K562 (cell line): ENCODE results near the gene DDR1.

Source experiments
- CBX3 ChIP-seq, 2 experiments: IDR thresholded peaks; 1 replicate in 1 of 2; 2 replicates in 1 of 2; pipeline ENCODE4 v1.6.1; 2012; ENCODE audit warnings: inconsistent platforms in 2 of 2, low read length in 2 of 2, borderline replicate concordance in 1 of 2, control low read depth in 1 of 2
- CEBPB ChIP-seq: fragments of 450-650 bp; IDR thresholded peaks from 2 replicates; pipeline ENCODE4 v1.6.1; 2016; ENCODE audit warnings: missing genetic modification characterization, missing compliant biosample characterization
- CTCF ChIP-seq, 3 experiments: IDR thresholded peaks in 2 of 3; conservative IDR thresholded peaks in 1 of 3; 2 replicates each; pipeline ENCODE4 v1.5.1; 2011 to 2012; ENCODE audit warnings: low read length in 3 of 3, mild to moderate bottlenecking in 3 of 3, control low read depth in 2 of 3, improper control_type of control experiment in 1 of 3, inconsistent platforms in 1 of 3, low read depth in 1 of 3, mixed read lengths in 1 of 3, moderate library complexity in 1 of 3; ENCODE audit not compliant: insufficient read depth in 2 of 3
- HIVEP1 ChIP-seq: fragments of 250-450 bp; sonication (Bioruptor Pico); IDR thresholded peaks from 2 replicates; pipeline ENCODE4 v1.4.0; 2020; ENCODE audit warnings: mild to moderate bottlenecking
- JUNB ChIP-seq: fragments of 450-650 bp; formaldehyde crosslinking; conservative IDR thresholded peaks from 2 replicates; pipeline ENCODE4 v1.4.0; 2020; ENCODE audit warnings: mild to moderate bottlenecking
- MAX ChIP-seq: sonication (generic); formaldehyde crosslinking; IDR thresholded peaks from 2 replicates; pipeline ENCODE4 v1.9.0; 2022; ENCODE audit warnings: mild to moderate bottlenecking, missing genetic modification reagents
- NR3C1 ChIP-seq: sonication (generic); formaldehyde crosslinking; IDR thresholded peaks from 2 replicates; pipeline ENCODE4 v1.8.1; 2022; ENCODE audit warnings: missing genetic modification reagents
- SETDB1 ChIP-seq: IDR thresholded peaks from one replicate; pipeline ENCODE4 v1.6.1; 2012; ENCODE audit warnings: low read length, control low read depth, inconsistent platforms
- SIRT6 ChIP-seq: IDR thresholded peaks from one replicate; pipeline ENCODE4 v1.6.1; 2012; ENCODE audit warnings: low read depth, mild to moderate bottlenecking, control low read depth, inconsistent platforms, low read length, moderate library complexity

GRCh38 chr6:30837870-30838269, 46.4 kb upstream of the DDR1 start:
- TF ChIP-seq MAX (CRISPR knock-in tag) (no peak), SETDB1 (no peak), HIVEP1 (CRISPR knock-in tag) (no peak), NR3C1 (CRISPR knock-in tag) (no peak), CEBPB (tag) (no peak), CBX3 (IDR thresholded peaks at IDR 0.05; ENCODE audit: borderline replicate concordance in 1 of 2, low read length in 2 of 2) (no peak), JUNB (CRISPR knock-in tag) (no peak), CTCF (IDR thresholded peaks at IDR 0.05 in 2 of 3, conservative IDR thresholded peaks at IDR 0.05 in 1 of 3; ENCODE audit: insufficient read depth in 2 of 3, low read depth in 1 of 3, low read length in 3 of 3) (no peak), SIRT6 (no peak)
